ENCODE measurements around the gene CGREF1.

CGREF1 gene

GRCh38 chr2:27152102-27152795 lies 33.3 kb upstream of the CGREF1 start:
- no peak for DNase-seq
- Histone ChIP-seq H2AFZ (ENCODE audit: low read length) (peak overlapping the region; percentile 20; the same call in 1 of the 2 replicates), H4K20me1 (ENCODE audit: insufficient read depth, low read length) (no peaks in the 10 kb centered on the region), H3K27me3 (replicated peaks; ENCODE audit: insufficient read depth, low read length) (no peaks in the 10 kb centered on the region), H3K4me3 (ENCODE audit: low read length) (no peak overlapping the region), H3K4me2 (ENCODE audit: low read depth, low read length) (peak overlapping the region; percentile 36; the same call in 1 of the 2 replicates), H3K4me1 (ENCODE audit: low read length) (peaks cover 38% of the 10 kb centered on the region), H3K27ac (ENCODE audit: low read length) (peak overlapping the region; percentile 74), H3K36me3 (replicated peaks; ENCODE audit: insufficient read depth, low read length) (no peaks in the 10 kb centered on the region), H3K9me2 (replicated peaks; ENCODE audit: insufficient read depth, low read length) (no peaks in the 10 kb centered on the region), H3K9me3 (replicated peaks; ENCODE audit: insufficient read depth, low read length) (no peaks in the 10 kb centered on the region), H3K9ac (ENCODE audit: low read length) (no peak overlapping the region; the same call in 1 of the 2 replicates), H3K79me2 (ENCODE audit: low read length) (no peaks in the 10 kb centered on the region), H3F3A (ENCODE audit: insufficient read depth, low read length) (peaks cover 30% of the 10 kb centered on the region)
- no peak for TF ChIP-seq EZH2phosphoT487 (IDR thresholded peaks at IDR 0.05; ENCODE audit: low read length)
- TF ChIP-seq EZH2 (optimal IDR thresholded peaks at IDR 0.05; ENCODE audit: low read depth, low read length) = no peak

DNA sequence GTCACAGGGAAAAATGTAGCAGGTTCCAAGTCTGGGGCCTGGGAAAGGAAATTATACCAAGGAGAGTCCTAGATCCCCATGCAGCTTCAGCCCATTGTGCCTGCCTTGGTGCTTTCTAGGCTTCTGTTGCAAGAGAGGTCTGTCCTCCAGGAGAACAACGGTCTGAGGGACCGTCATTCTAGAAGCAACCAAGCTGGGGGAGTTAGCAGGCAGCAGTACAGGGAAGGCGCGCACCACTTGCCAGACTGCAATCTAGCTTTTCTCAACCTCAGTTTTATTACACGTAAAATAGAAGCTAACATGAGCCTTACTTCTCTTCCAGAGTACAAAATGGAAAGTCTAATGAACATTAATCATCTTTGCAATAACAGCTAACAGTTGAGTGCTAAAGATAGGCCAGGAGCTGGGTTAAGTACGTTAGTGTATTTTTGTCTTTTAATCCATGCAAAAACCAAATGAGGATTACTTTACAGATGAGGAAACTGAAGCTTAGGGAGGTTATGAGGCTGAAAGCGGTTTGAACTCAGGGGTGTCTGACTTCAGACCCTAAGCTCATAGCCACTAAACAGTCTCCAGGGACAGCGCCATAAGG lies 31.8 kb upstream of the CGREF1 start:
- no peak overlapping the region for H2AFZ ChIP-seq (ENCODE audit: low read length)
- no peaks in the 10 kb centered on the region for H3K79me2 ChIP-seq (ENCODE audit: low read length)
- no peaks in the 10 kb centered on the region for H4K20me1 ChIP-seq (ENCODE audit: insufficient read depth, low read length)
- no peak for DNase-seq
- H3K9me2 ChIP-seq (replicated peaks; ENCODE audit: insufficient read depth, low read length) = no peaks in the 10 kb centered on the region
- no peak for TF ChIP-seq CTCF (IDR thresholded peaks at IDR 0.05; ENCODE audit: low read length)
- TF ChIP-seq EZH2 (optimal IDR thresholded peaks at IDR 0.05; ENCODE audit: low read depth, low read length) = no peak
- no peak for TF ChIP-seq EZH2phosphoT487 (IDR thresholded peaks at IDR 0.05; ENCODE audit: low read length)
- no peak overlapping the region for H3K4me2 ChIP-seq (ENCODE audit: low read depth, low read length)
- no peaks in the 10 kb centered on the region for H3K9me3 ChIP-seq (replicated peaks; ENCODE audit: insufficient read depth, low read length)
- H3K27me3 ChIP-seq (replicated peaks; ENCODE audit: insufficient read depth, low read length) = no peaks in the 10 kb centered on the region
- no peaks in the 10 kb centered on the region for H3K36me3 ChIP-seq (replicated peaks; ENCODE audit: insufficient read depth, low read length)
- H3K27ac ChIP-seq (ENCODE audit: low read length) = no peak overlapping the region
- peaks cover 30% of the 10 kb centered on the region for H3K4me1 ChIP-seq (ENCODE audit: low read length)
- no peak overlapping the region for H3K4me3 ChIP-seq (ENCODE audit: low read length)
- peaks cover 22% of the 10 kb centered on the region for H3F3A ChIP-seq (ENCODE audit: insufficient read depth, low read length)
- H3K9ac ChIP-seq (ENCODE audit: low read length) = no peak overlapping the region

GRCh38 chr2:27149570-27150405 lies 30.9 kb upstream of the CGREF1 start:
- Histone ChIP-seq H3K27me3 (replicated peaks; ENCODE audit: insufficient read depth, low read length) (no peaks in the 10 kb centered on the region), H3K9ac (ENCODE audit: low read length) (no peak overlapping the region), H2AFZ (ENCODE audit: low read length) (no peak overlapping the region), H3K27ac (ENCODE audit: low read length) (no peak overlapping the region), H4K20me1 (ENCODE audit: insufficient read depth, low read length) (no peaks in the 10 kb centered on the region), H3F3A (ENCODE audit: insufficient read depth, low read length) (peaks cover 22% of the 10 kb centered on the region), H3K79me2 (ENCODE audit: low read length) (no peaks in the 10 kb centered on the region), H3K9me3 (replicated peaks; ENCODE audit: insufficient read depth, low read length) (no peaks in the 10 kb centered on the region), H3K4me1 (ENCODE audit: low read length) (peaks cover 29% of the 10 kb centered on the region), H3K4me3 (ENCODE audit: low read length) (no peak overlapping the region), H3K4me2 (ENCODE audit: low read depth, low read length) (no peak overlapping the region), H3K36me3 (replicated peaks; ENCODE audit: insufficient read depth, low read length) (no peaks in the 10 kb centered on the region), H3K9me2 (replicated peaks; ENCODE audit: insufficient read depth, low read length) (no peaks in the 10 kb centered on the region)
- TF ChIP-seq EZH2phosphoT487 (IDR thresholded peaks at IDR 0.05; ENCODE audit: low read length) = no peak
- TF ChIP-seq EZH2 (optimal IDR thresholded peaks at IDR 0.05; ENCODE audit: low read depth, low read length) = no peak
- no peak for TF ChIP-seq CTCF (IDR thresholded peaks at IDR 0.05; ENCODE audit: low read length)
- DNase-seq = no peak

All from MM.1S (cell line).